ENCODE results near the gene TNFSF10. TPM values are rescaled to one million over a fixed set of nuclear protein-coding genes. Genes with fewer than 3 reads are reported as not detected.

Gene TNFSF10
- total RNA-seq (2022; extraction: Qiagen RNA extraction), result 0.08 to 0.16 TPM (median 0.13 TPM) in 5 replicates

GRCh38 chr3:172522871-172523818 lies at the start of gene TNFSF10:
TNFSF10 (minus strand) TSS chr3:172523430; CDS start chr3:172523384, 46 bp downstream.

Other genes with a start within 250 kb of the TNFSF10 start
- gene GHSR, start 75.0 kb downstream of the TNFSF10 start, total RNA-seq (2022; extraction: Qiagen RNA extraction), result not detected in 5 replicates
- 29.9 to 39.2 TPM (median 37.0 TPM) in 5 replicates for gene NCEH1, start 187.6 kb upstream of the TNFSF10 start, total RNA-seq (2022; extraction: Qiagen RNA extraction)
- 61.9 to 82.6 TPM (median 73.3 TPM) in 5 replicates for gene ECT2, start 227.3 kb upstream of the TNFSF10 start, total RNA-seq (2022; extraction: Qiagen RNA extraction)